ENCODE data around the gene USP31. TPM values are rescaled to one million over a fixed set of nuclear protein-coding genes. Genes with fewer than 3 reads are reported as not detected.
"Not testable (repeated sequence)": the region's sequence is repeated elsewhere in the genome, so short reads cannot be mapped to it uniquely, and the experiment has no call there.

USP31 gene
- polyA plus RNA-seq, 12 donors = 3.0 to 8.9 (median 6.6) TPM; not detected in 1

DNA sequence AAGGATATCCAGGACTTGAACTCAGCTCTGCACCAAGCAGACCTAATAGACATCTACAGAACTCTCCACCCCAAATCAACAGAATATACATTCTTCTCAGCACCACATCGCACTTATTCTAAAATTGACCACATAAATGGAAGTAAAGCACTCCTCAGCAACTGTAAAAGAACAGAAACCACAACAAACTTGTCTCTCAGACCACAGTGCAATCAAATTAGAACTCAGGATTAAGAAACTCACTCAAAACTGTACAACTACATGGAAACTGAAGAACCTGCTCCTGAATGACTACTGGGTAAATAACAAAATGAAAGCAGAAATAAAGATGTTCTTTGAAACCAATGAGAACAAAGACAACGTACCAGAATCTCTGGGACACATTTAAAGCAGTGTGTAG is 52.8 kb downstream of the USP31 start:
- not testable (repeated sequence) for DNase-seq

DNA sequence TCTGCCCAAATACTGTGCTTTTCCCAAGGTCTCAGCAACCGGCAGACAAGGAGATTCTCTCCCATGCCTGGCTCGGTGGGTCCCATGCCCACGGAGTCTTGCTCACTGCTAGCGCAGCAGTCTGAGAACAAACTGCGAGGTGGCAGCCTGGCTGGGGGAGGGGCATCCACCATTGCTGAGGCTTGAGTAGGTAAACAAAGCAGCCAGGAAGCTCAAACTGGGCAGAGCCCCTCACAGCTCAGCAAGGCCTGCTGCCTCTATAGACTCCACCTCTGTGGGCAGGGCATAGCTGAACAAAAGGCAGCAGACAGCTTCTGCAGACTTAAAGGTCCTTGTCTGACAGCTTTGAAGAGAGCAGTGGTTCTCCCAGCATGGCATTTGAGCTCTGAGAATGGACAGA is 55.1 kb downstream of the USP31 start:
- DNase-seq = not testable (repeated sequence)

DNA sequence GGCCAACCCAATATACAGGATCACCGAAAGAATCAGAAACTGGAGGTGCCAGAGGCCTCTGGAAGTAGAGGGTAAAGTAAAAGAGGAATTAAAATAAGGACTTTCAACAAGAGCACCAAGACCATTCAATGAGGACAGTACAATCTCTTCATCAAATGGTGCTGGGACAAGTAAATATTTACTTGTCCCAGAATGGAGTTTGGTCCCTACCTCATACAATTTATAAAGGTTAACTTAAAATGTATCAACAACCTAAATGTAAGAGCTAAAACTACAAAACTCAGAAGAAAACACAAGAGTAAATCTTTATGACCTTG is 56.5 kb downstream of the USP31 start:
- no peak for DNase-seq

DNA sequence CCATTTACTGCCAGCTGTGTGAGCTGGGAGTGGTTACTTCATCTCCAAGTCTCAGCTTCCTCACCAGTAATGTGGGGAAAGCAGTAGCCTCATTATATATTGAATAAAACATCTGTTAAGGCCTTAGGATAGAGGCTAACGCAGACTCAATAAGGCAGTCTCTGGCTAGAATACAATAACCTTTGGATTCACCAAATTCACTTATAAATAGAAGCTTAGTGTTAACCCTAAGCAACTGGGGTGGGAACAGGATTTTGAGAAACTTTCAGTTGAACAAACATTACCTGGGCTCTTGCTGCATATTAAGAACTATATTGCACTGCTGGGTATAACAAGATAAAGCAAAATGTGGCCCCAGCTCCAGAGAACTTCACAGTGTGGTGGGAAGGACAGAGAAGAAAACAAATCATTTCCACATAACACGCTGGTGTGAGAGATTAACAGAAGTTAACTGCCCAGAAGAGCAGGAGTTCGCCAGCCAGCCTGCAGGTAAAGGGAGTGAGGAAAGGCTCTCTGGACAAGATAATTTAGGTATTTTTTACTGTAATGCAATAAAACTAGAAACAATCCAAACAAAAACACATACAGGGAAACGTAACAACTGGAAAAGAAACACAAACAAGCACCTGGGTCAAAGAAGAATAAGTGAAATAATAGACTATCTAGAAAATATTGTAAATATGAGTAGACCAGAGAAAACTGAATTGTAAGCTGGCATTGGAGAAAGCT is 57.0 kb downstream of the USP31 start:
- DNase-seq = no peak

DNA sequence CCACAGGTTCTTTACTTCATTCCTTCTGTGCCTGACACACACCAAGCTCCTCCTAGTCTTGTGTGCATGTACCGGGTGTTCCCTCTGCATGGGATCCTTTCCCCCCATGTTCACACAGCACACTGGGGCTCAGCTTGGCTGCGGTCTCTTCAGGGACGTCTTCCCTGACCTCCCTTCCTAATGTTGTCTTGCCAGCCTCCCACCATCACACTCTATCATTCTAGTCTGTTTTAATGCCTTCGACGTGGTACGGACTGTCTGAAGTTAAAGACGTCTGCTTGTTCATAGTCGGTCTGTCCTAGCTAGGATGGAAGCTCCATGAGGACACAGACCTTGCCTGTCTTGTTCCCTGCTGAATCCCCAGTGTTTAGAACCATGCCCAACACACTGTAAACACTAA is 60.1 kb downstream of the USP31 start:
- DNase-seq = no peak

DNA sequence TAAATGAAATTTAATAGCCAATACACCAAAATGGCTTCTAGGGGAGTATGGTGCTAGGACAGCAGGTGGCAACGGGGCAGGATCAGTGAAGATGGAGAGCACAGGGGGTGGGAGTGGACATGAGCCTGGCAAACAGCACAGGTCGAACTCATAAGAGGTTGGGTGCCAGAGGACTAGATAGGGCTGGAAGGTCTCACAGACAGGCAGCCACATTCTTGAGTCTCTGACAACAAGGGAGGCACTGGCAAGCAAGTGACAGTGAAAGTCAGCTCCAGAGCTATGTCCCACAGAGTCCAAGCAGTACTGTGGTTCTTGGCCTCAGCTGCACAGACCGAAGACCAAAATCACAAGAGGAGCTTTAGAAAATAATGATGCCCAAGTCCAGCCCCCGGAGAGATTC is 61.2 kb downstream of the USP31 start:
- no peak for DNase-seq

DNA sequence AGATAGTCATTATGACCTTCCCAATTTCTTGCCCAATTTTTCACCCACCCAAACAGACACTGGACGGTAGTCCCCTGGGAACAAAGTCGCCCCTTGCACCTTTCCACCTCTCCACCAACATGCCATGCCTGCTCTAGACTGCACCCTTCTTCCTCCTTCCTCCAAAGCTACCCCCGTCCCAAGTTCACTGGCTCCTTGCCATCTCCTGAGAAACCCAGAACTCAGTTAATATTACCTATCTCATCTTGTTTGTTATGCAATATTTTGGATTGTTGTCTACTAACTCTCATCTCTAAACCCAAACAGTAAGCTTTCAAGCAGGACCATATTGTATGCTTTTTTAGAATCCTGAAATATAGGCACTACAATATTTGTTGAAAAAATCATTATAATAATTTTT is 63.3 kb downstream of the USP31 start:
- no peak for DNase-seq

DNA sequence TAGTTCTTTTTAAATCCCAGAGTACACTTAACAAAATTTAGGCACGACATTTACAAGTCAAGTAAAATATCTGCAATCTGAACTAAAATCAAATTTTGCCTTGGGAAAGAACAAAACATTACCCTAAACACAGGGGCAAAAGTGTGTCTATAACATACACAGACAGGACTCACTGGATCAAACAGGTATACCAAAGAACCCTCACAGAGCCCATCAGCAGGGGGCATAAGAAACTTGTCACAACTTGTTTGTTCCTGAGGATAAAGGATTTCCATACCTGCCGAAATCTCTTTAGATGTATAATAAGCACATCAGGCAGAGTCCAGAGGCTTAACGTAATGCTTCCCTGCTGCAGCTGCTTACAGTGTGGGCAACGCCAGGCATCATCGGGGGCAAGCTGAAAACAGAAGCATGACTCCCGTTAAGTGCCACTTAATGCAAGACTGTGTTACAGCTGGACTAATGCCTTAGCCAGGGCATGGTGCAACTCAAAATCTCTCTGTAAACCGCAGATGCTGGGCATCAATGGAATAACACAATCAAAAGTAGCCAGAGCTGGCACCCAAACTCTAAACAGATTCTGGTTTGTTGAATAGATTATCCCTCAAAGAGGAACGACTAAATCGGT is 67.0 kb downstream of the USP31 start:
- DNase-seq = no peak

DNA sequence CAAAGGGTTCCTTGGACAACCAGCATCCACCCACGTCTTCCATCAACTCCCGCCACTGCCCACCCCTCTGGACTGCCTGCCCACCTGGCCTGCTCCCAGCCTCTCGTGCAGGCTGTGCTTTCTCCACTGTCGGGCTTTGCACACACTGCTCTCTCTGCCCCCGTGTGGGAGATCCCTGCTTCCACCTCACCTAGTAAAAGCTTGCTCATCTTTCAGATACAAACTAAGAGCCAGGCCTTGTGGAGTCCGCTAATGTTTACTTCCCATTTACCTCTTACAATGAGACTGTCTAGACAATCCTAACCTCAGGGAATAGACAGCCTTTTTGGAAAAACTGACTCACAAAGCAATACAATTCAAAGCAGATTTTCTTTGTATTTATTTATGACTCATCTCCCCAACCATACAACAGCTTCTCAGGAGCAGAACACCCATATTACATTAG is 67.6 kb downstream of the USP31 start:
- DNase-seq = no peak

DNA sequence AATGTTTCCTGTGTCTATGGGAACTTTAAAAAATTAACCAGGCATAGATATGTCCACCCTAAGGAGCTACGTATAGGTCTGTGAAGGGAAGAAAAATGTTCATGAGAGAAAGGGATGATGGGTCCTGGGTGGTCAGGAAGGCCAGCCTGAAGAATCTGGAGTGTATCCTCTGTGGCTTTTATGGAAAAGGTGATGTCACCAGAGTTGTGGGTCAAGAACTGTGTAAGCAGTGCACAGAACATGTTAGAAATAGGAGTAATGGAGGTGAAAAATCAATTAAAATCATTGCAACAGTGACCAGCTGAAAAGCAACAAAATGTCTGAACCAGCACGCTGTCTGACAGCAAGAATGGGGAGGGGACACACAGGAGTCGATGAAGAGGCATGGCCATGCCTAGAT is 68.5 kb downstream of the USP31 start:
- DNase-seq = no peak

DNA sequence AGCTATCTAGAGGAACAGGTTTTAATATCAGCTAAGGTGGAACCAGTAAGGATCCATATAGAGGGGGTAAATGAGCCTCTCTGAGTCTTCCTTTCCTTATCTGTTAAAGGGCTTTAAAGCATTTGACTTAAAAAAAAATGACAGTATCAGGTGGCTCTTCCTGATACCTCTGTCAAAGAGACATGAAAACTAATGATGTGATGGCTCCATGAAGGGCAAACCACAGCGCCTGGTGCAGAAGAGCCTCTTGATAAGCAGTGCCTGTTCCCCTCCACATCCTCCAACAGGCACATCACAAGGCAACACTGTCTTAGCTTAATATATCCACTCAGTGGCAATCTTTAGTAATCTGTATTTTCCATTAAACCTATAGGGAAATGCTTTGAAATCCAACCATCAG is 68.9 kb downstream of the USP31 start:
- no peak for DNase-seq

DNA sequence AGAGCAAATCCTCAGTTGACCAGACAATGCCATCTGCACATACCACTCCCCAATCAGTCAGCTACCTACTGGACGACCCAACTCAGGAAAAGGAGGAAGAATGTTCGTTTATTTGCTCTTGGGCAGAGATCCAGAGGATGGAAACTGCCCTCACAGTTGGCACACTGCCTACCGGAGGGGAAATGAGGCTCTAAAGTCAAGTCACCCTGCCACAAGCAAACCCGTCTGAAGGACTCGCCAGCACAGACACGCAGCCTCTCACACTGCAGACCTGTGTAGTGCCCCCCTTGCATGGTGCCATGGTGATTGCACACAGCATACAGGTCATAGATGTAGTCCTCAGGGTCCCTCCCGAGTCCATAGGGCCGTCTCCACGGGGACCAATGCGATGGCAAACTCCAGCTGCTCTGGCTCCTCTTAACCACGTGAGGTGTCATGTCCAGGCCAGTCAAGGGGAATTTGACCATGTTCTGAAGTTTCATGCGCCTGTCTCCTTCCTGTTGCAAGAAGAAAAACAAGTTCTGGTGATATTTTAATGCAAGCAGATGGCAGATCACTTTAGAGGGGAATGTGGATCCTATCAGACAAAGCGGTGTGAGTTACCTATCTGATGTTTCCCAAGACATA is 69.5 kb downstream of the USP31 start:
- DNase-seq = no peak

DNA sequence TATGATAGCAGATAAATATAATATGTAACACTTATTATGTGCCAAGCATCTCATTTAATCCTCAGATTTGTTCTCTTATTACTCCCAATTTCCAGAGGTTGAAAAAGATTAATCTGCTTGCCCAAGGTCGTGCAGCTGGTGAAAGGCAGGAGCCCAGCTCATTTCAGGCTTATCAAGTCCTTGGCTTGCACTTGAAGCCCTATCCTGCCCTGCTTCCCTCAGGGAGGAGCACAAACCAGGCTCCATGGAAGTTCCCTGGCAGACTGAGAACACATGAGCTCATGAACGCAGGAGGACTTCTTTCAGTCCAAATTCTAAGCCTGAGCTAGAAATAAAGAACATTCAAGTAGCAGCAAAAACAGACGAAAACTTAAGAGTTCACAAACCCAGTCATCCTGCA is 74.8 kb downstream of the USP31 start:
- DNase-seq = no peak

DNA sequence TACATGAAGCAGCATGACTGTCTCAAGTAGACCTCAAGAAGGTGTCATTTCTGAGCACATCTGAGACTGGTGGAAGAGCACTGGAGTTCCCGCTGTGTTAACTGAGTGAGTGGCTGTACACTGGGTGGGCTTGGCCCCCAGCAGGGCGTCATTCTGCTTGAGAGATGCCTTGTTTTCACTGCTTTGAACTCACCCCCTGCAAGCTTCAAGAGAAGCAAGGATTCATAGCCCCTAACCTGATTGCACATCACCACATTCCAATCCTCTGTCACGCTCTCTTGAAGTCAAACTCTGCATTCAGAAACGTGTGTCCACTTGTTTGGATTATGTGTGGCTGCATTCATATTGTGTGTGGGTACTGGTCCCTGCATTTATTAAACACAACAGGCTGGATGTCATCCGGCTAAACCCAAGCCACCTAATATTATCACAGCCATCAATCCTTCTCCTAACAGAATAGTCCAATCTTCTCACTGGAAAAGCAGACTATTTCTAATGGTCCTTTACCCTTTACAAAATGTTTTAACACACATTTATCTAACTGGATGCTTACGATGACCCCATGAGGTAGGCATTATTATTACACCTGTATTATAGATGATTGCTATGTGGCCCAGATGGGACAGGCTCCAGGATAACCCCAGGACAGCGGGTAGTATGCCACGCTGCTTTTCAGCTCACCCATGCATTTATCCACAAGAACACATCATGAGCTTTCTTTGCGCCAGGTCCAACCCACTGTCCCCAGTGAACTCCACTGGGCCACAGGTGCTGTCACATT is 76.3 kb downstream of the USP31 start:
- DNase-seq = no peak

DNA sequence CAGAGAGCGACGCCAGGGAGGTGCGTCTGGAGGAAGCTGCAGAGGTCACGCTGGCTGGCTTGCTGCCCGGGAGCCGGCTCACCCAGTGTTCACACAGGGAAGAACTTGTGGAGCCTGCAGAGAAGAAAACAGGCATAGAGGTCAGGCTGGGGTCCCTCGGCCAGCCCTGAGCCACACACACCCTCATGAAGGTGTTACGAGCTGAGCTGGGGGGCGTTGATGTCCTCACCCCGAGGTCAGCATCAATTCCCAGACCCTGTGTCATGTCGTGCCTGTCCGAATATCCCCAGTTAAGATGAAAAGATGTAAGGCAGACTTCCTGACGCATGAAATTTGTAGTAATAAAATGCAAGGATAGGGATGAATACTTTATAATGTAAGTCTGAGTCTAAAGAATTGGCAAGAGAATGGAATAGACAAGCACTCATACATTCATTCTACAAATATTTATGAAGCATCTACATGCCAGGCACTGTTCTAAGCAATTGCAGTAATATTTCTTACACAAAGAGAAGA is 77.1 kb downstream of the USP31 start:
- no peak for DNase-seq

DNA sequence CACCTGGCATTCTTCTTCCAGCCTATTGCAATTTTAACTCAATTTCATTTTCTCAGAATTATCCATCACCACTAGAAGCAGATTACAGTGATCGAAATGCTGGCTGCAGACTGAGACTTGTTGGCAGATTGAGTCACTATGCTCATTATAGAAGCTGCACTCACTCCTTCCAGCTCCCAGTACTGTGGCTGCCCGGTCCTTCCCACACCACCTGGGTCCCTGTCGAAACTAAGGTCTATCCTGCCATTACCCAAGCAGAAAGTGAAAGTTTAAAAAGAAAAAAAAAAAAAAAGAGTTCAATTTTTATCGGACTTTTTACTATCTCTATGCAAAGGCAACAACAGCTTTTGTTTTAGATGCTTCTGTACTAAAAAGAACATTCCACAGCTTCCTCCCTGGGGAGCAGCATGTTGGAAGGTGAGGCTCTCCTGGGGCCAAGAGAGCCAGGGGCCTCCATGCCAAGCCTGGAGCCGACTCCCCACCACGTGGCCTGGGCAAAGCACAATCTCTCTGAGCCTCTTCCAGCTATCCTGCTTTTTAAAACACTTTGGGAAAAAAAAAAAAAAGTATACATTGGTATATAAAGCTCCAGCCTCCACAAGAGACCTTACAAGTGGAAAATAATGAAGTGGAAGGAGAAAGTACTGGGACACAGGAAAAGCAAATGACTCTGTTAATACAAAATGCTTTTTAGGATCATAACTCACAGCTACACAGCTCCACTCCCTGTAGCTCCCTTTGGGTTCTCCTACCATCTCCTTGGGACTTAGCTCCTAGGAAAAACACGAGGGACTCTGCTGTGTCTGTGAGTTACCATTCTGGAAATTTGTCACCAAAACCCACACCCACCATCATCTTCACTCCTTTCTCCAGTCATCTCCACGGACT is 77.8 kb downstream of the USP31 start:
- DNase-seq = no peak

DNA sequence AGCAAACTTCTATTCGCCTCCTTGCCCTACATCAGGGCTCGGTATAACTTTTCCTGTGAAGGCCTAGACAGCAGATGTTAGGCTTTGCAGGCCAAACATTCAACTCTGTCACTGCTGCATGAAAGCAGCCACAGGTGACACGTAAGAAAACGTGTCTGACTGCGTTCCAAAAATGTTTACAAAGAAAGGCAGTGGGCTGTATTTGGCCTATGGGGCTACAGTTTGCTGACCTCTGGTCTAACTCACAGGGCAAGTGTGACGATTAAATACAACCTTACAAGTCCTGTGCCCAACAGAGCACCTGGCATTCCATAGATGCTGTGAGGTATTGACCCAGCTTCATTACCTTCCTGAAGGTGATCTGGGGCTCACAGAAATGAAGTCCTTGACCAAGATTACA is 79.4 kb downstream of the USP31 start:
- DNase-seq = no peak

DNA sequence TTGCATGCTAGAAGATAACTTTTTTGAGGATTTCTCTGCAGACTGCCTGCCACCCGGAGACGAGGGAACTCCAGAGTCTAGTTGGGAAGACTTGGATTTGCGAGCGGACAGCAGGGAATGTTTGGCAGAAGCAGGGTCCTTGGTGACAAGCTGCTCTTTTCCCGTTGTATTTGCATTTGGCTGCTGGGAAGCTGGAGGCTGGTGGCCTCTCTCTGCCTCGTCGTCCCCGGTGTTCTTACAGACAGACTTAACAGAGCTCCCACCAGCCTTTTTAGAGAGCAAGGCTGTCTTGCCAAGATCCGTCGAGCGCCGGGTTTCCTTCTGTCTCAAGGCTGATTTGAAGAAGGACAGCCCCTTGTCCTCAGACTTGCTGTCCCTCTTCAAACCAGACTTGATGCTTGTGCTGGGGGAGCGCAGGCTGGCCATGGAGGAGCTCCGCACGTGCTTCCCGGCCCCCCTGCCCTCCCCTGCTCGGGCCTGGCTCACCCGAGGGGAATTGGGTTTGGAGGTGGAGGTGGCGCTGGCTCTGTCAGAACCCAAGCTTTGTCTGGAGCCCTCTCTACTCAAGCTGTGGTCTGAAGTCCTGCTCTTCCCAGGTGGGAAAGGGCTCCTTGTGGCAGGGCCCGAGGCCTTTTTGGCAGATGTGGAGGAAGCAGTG is 81.0 kb downstream of the USP31 start:
- DNase-seq = no peak

DNA sequence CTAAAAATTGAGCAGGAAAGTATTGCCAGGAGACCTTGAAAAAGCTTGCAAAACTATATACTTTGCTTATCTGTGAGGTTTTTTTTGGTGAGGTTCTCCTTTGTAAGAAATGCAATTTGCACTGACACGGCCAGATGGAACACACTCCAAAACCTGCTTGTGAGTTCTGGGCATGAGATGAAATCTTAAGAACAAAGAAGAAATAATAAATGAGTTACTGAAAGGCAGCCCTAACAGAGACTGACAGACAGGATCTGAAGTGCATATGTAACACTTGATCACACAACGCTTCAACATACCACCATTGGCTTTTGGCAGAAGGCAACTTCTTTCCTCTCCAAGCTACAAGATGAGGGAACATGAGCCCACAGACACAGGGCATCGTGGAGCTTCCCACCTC is 82.6 kb downstream of the USP31 start:
- no peak for DNase-seq

DNA sequence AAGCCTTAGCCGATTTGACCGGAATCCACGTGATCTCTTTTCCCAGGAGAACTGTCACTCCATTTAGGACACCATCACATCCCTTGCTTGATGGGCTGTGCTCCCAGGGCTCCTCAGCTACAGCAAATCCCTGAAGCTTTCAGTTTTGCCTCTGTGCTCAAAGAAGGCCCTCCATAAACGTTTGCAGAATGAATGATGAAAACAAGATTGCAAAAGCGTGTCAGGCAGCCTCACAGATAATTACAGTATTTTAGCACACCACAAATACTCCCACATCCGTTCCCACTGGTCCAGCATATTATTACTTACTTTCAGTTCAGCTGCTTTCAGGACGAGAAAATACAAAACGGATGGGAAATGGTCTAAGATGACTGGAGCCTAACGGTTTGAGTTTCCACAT is 84.6 kb downstream of the USP31 start:
- no peak for DNase-seq

DNA sequence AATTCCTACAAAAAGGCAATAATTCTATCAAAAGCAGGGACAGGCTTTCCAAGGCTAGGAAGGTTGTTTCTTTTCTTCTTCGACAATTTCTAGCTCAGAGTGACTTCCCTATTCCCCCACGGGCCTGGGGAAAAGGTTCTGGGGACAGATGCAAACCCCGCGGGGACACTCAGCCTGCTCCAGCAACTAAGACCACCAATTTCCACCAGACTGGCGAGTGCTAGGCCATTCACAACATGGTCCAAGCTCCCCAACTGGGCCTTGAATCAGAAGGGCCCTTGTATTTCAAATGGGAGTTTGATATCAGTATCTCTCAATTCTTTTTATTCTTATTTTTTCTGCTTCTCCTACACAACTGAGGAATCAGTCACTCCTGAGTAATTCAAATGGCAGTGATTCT is 86.7 kb downstream of the USP31 start:
- no peak for DNase-seq
